ENCODE measurements around the gene STMN1. TPM values are rescaled to one million over a fixed set of nuclear protein-coding genes. Genes with fewer than 3 reads are reported as not detected.

The STMN1 gene
- total RNA-seq (100 to 1,000 TPM; 306 to 325 TPM), polyA plus RNA-seq (88.7 TPM)

GRCh38 chr1:25905680-25906643 lies at the start of gene STMN1:
Gene STMN1, minus strand, starts transcription at chr1:25906419. Its CDS starts 1,743 bp downstream, at chr1:25904676.
- peak within 1 kb of the TSS; percentile 86 to 97 (median 92) for H3K4me3 Mint-ChIP-seq

GRCh38 chr1:25955553-25955952 lies 49.3 kb upstream of the STMN1 start:
- no peak for DNase-seq
- Mint-ChIP-seq H3K9me3 (no peaks in the 10 kb centered on the region), H3K36me3 (peaks cover 16 to 34% (median 22%) of the 10 kb centered on the region in 3 donors), H3K27ac (peak overlapping the region in 5 of 8 donors; percentile 72 to 98 (median 87)), H3K27me3 (no peaks in the 10 kb centered on the region), H3K4me1 (peaks cover 0 to 15% (median 10%) of the 10 kb centered on the region in 3 donors), H3K4me3 (no peak overlapping the region)
- Histone ChIP-seq H3K4me1 (ENCODE audit: insufficient read depth, low read length) (no peaks in the 10 kb centered on the region), H3K36me3 (ENCODE audit: insufficient read depth, low read length) (peaks cover 5% of the 10 kb centered on the region), H3K27me3 (ENCODE audit: insufficient read depth, low read length, poor library complexity, severe bottlenecking) (no peaks in the 10 kb centered on the region), H3K9me3 (ENCODE audit: low read length) (no peaks in the 10 kb centered on the region), H3K4me3 (ENCODE audit: low read length) (no peak overlapping the region), H3K27ac (ENCODE audit: low read depth, low read length) (no peak overlapping the region)
- ChIA-PET POLR2A (no interaction called here), CTCF (interaction anchor here (1.0 to 1.1 kb wide), 2 partner anchors 35 to 60 kb away, joined by 3 read pairs; no protein-coding TSS in a partner anchor)

More at GRCh38 chr1:25905680-25906643, at the start of gene STMN1:
- Mint-ChIP-seq H3K27ac (peak within 1 kb of the TSS; percentile 74 to 96 (median 95)), H3K4me1 (peaks cover 15 to 26% (median 25%) of the 10 kb centered on the region in 3 donors), H3K27me3 (no peaks in the 10 kb centered on the region), H3K36me3 (peaks cover 1 to 20% (median 2%) of the 10 kb centered on the region in 3 donors), H3K9me3 (no peaks in the 10 kb centered on the region)
- no peaks in the 10 kb centered on the region for H3K27me3 ChIP-seq (ENCODE audit: insufficient read depth, low read length, poor library complexity, severe bottlenecking)
- ChIA-PET CTCF (interaction anchor here (1.1 to 6.4 kb wide), 8 partner anchors 8 to 131 kb away, joined by 3 to 49 read pairs (median 6); partner anchors contain the start of gene PAFAH2), POLR2A (interaction anchor here (0.6 to 3.0 kb wide), 4 partner anchors 10 to 155 kb away, joined by 3 to 20 read pairs (median 10); partner anchors contain the start of gene PAFAH2)
- H3K27ac ChIP-seq (ENCODE audit: low read depth, low read length) = peak within 1 kb of the TSS; percentile 76
- H3K4me3 ChIP-seq (ENCODE audit: low read length) = peak within 1 kb of the TSS; percentile 84
- DNase-seq = peak; percentile 74 to 90 (median 86)
- H3K36me3 ChIP-seq (ENCODE audit: insufficient read depth, low read length) = no peaks in the 10 kb centered on the region
- peaks cover 12% of the 10 kb centered on the region for H3K4me1 ChIP-seq (ENCODE audit: insufficient read depth, low read length)
- H3K9me3 ChIP-seq (ENCODE audit: low read length) = no peaks in the 10 kb centered on the region

- Mint-ChIP-seq H3K9me3 (no peaks in the 10 kb centered on the region), H3K36me3 (peaks cover 12 to 23% (median 13%) of the 10 kb centered on the region in 3 donors), H3K27ac (peak overlapping the region in 7 of 8 donors; percentile 60 to 93 (median 74)), H3K27me3 (no peaks in the 10 kb centered on the region), H3K4me3 (peak overlapping the region in 1 of 7 donors; percentile 32), H3K4me1 (peaks cover 0 to 15% (median 10%) of the 10 kb centered on the region in 3 donors)
- Histone ChIP-seq H3K27ac (ENCODE audit: low read depth, low read length) (no peak overlapping the region), H3K4me1 (ENCODE audit: insufficient read depth, low read length) (no peaks in the 10 kb centered on the region), H3K4me3 (ENCODE audit: low read length) (no peak overlapping the region), H3K27me3 (ENCODE audit: insufficient read depth, low read length, poor library complexity, severe bottlenecking) (no peaks in the 10 kb centered on the region), H3K9me3 (ENCODE audit: low read length) (no peaks in the 10 kb centered on the region), H3K36me3 (ENCODE audit: insufficient read depth, low read length) (no peaks in the 10 kb centered on the region)
- DNase-seq = no peak
- CTCF ChIA-PET = interaction anchor here (1.0 kb wide), 1 partner anchor 59 kb away, joined by 3 read pairs; no protein-coding TSS in a partner anchor
- POLR2A ChIA-PET = no interaction called here
Observed at GRCh38 chr1:25954282-25954938, 48.2 kb upstream of the STMN1 start.

- Mint-ChIP-seq H3K9me3 (no peaks in the 10 kb centered on the region), H3K36me3 (peaks cover 4 to 8% (median 6%) of the 10 kb centered on the region in 3 donors), H3K27ac (peak overlapping the region in 1 of 8 donors; percentile 51), H3K4me1 (peaks cover 0 to 15% (median 10%) of the 10 kb centered on the region in 3 donors), H3K27me3 (no peaks in the 10 kb centered on the region), H3K4me3 (no peak overlapping the region)
- POLR2A ChIA-PET = no interaction called here
- CTCF ChIA-PET = no interaction called here
- no peaks in the 10 kb centered on the region for H3K4me1 ChIP-seq (ENCODE audit: insufficient read depth, low read length)
- no peak overlapping the region for H3K27ac ChIP-seq (ENCODE audit: low read depth, low read length)
- no peaks in the 10 kb centered on the region for H3K36me3 ChIP-seq (ENCODE audit: insufficient read depth, low read length)
- H3K9me3 ChIP-seq (ENCODE audit: low read length) = no peaks in the 10 kb centered on the region
- DNase-seq = no peak
- no peak overlapping the region for H3K4me3 ChIP-seq (ENCODE audit: low read length)
- H3K27me3 ChIP-seq (ENCODE audit: insufficient read depth, low read length, poor library complexity, severe bottlenecking) = no peaks in the 10 kb centered on the region
Observed at GRCh38 chr1:25952841-25953401, 46.7 kb upstream of the STMN1 start.

GRCh38 chr1:25948641-25949040 lies 42.4 kb upstream of the STMN1 start:
- no peak overlapping the region for H3K4me3 ChIP-seq (ENCODE audit: low read length)
- Mint-ChIP-seq H3K27ac (no peak overlapping the region), H3K4me1 (no peaks in the 10 kb centered on the region), H3K4me3 (no peak overlapping the region), H3K36me3 (peaks cover 0 to 8% (median 0%) of the 10 kb centered on the region in 3 donors), H3K9me3 (peaks cover 0 to 9% (median 3%) of the 10 kb centered on the region in 5 donors), H3K27me3 (no peaks in the 10 kb centered on the region)
- ChIA-PET POLR2A (no interaction called here), CTCF (interaction anchor here (0.7 to 1.4 kb wide), 4 partner anchors 9 to 382 kb away, joined by 3 to 5 read pairs (median 3); partner anchors contain the start of gene ZNF593)
- no peaks in the 10 kb centered on the region for H3K4me1 ChIP-seq (ENCODE audit: insufficient read depth, low read length)
- no peak for DNase-seq
- no peaks in the 10 kb centered on the region for H3K9me3 ChIP-seq (ENCODE audit: low read length)
- no peaks in the 10 kb centered on the region for H3K27me3 ChIP-seq (ENCODE audit: insufficient read depth, low read length, poor library complexity, severe bottlenecking)
- no peaks in the 10 kb centered on the region for H3K36me3 ChIP-seq (ENCODE audit: insufficient read depth, low read length)
- no peak overlapping the region for H3K27ac ChIP-seq (ENCODE audit: low read depth, low read length)

- no peaks in the 10 kb centered on the region for H3K9me3 ChIP-seq (ENCODE audit: low read length)
- no peaks in the 10 kb centered on the region for H3K4me1 Mint-ChIP-seq
- H3K27ac ChIP-seq (ENCODE audit: low read depth, low read length) = no peak overlapping the region
- ChIA-PET CTCF (no interaction called here), POLR2A (no interaction called here)
- no peaks in the 10 kb centered on the region for H3K36me3 ChIP-seq (ENCODE audit: insufficient read depth, low read length)
- peaks cover 3% of the 10 kb centered on the region in 2 donors for H3K27me3 Mint-ChIP-seq
- no peak overlapping the region for H3K27ac Mint-ChIP-seq
- H3K36me3 Mint-ChIP-seq = peaks cover 0 to 23% (median 2%) of the 10 kb centered on the region in 3 donors
- H3K4me3 ChIP-seq (ENCODE audit: low read length) = no peak overlapping the region
- H3K4me1 ChIP-seq (ENCODE audit: insufficient read depth, low read length) = no peaks in the 10 kb centered on the region
- H3K27me3 ChIP-seq (ENCODE audit: insufficient read depth, low read length, poor library complexity, severe bottlenecking) = no peaks in the 10 kb centered on the region
- no peak for DNase-seq
- H3K4me3 Mint-ChIP-seq = no peak overlapping the region
- H3K9me3 Mint-ChIP-seq = peaks cover 5 to 23% (median 14%) of the 10 kb centered on the region in 5 donors
Observed at GRCh38 chr1:25947027-25947426, 40.8 kb upstream of the STMN1 start.

GRCh38 chr1:25945761-25946160 lies 39.5 kb upstream of the STMN1 start:
- H3K27ac ChIP-seq (ENCODE audit: low read depth, low read length) = no peak overlapping the region
- H3K9me3 Mint-ChIP-seq = peaks cover 5 to 23% (median 16%) of the 10 kb centered on the region in 5 donors

More at GRCh38 chr1:25945761-25946160, 39.5 kb upstream of the STMN1 start:
- no peak overlapping the region for H3K4me3 Mint-ChIP-seq
- no peaks in the 10 kb centered on the region for H3K4me1 ChIP-seq (ENCODE audit: insufficient read depth, low read length)
- DNase-seq = no peak
- H3K27me3 ChIP-seq (ENCODE audit: insufficient read depth, low read length, poor library complexity, severe bottlenecking) = no peaks in the 10 kb centered on the region
- H3K27ac Mint-ChIP-seq = no peak overlapping the region
- H3K36me3 ChIP-seq (ENCODE audit: insufficient read depth, low read length) = no peaks in the 10 kb centered on the region
- no peak overlapping the region for H3K4me3 ChIP-seq (ENCODE audit: low read length)
- H3K4me1 Mint-ChIP-seq = no peaks in the 10 kb centered on the region
- ChIA-PET CTCF (no interaction called here), POLR2A (no interaction called here)
- H3K27me3 Mint-ChIP-seq = peaks cover 3% of the 10 kb centered on the region in 2 donors
- no peaks in the 10 kb centered on the region for H3K9me3 ChIP-seq (ENCODE audit: low read length)
- peaks cover 0 to 27% (median 2%) of the 10 kb centered on the region in 3 donors for H3K36me3 Mint-ChIP-seq
